NCI-H1092 (cell line): ENCODE results near the gene ELAVL3.
"Not testable (repeated sequence)": the region's sequence is repeated elsewhere in the genome, so short reads cannot be mapped to it uniquely, and the experiment has no call there.

ENCODE experiments used
- DNase-seq: peaks from one replicate; lab custom pipeline; 2025; lab: John Stamatoyannopoulos, UW

Gene ELAVL3

DNA sequence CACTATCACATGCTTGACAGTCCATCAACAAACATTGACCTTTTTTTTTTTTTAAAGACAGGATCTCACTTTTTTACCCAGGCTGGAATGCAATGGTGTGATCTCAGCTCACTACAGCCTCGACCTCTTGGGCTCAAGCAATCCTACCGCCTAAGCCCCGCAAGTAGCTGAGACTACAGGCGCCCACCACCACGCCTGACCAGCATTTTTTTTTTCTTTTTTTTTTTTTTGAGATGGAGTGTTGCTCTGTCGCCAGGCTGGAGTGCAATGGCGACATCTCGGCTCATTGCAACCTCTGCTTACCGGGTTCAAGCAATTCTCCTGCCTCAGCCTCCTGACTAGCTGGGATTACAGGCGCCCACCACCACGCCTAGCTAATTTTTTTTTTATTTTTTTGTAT lies 21.9 kb downstream of the ELAVL3 start:
- DNase-seq = not testable (repeated sequence)

DNA sequence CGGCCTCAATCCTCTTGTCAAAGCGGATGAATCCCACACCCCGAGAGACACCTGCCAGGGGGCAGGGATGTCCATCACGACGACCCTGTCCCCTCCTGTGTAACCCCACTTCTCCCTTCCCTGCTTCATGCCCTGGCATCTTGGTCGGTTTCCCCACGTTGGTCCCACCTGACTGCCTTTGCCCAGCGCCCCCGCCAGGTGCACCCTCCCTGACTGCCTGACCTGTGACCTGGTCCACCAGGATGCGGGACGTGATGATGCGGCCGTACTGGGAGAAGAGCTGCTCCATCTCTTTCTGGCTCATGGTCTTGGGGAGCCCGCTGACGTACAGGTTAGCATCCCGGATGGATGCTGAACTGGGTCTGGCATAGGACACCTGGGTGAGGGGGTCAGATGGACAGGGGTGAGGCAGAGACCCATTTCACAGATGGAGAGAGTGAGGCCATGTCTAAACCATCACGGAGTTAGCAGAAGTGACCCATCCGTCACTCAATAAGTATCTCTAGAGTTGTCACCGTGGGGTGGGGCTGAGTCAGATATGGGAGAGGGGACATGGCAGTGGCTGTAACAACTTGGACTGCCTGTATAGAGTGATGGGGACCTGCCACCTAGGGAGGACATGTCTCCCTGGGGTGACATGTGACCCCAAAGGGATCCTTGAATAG lies 22.5 kb downstream of the ELAVL3 start:
- DNase-seq = no peak

DNA sequence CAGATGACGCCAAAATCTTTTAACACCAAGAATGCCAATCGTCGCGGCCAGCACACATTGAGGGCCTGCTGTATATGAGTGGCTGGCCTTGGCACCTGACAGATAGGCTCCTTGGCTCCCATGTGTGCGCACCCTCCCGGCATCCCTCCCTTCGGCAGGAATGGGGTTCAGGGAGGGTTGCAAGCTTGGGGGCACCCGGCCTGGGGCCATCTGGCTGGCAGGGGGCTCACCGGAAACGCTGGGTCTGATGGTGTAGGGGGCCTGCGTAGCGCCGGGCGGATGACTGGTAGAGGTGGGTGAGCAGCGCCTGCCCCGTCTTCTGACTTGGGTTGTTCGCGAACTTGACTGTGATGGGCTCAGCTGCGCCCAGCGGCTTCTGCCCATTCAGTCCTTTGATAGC lies 23.0 kb downstream of the ELAVL3 start:
- DNase-seq = no peak

DNA sequence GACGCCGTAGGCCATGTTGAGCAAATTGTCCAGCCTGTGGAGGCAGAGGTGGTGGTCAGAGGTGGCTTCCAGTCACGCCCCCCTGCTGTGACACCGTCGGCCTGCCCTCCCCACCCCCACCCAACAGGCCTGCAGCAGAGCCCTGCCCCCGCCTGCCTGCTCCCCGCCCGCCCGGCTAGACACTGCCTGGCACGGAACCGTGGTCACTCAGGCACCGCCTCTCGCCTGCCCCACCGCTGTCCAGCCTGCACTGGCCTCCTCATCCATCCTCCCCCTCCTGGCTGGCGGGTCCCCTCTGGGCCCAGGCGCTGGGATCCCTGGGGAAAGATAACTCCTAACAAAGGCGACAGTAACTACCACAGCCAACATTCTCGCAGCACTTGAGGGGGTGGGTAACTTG lies 23.7 kb downstream of the ELAVL3 start:
- DNase-seq = no peak

DNA sequence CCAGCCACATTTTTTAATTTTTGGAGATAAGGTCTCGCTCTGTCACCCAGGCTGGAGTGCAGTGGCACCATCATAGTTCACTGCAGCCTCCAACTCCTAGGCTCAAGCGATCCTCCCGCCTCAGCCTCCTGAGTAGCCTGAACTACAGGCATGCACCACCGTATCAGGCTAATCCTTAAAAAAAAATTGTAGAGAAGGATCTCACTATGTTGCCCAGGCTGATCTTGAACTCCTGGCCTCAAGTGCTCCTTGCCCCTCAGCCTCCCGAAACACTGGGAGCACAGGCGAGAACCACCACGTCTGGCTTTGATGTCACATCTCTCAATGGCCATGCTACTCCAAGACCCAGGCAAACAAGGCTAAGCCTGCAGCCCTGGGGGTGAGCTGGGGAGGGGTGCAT lies 24.2 kb downstream of the ELAVL3 start:
- no peak for DNase-seq

DNA sequence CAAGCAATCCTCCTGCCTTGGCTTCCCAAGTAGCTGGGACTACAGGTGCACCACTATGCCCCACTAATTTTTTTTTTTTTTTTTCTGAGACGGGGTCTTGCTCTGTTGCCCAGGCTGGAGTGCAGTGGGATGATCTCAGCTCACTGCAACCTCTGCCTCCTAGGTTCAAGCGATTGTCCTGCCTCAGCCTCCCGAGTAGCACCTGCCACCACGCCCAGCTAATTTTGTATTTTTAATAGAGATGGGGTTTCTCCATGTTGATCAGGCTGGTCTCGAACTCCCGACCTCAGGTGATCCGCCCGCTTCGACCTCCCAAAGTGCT lies 25.7 kb downstream of the ELAVL3 start:
- DNase-seq = not testable (repeated sequence)

DNA sequence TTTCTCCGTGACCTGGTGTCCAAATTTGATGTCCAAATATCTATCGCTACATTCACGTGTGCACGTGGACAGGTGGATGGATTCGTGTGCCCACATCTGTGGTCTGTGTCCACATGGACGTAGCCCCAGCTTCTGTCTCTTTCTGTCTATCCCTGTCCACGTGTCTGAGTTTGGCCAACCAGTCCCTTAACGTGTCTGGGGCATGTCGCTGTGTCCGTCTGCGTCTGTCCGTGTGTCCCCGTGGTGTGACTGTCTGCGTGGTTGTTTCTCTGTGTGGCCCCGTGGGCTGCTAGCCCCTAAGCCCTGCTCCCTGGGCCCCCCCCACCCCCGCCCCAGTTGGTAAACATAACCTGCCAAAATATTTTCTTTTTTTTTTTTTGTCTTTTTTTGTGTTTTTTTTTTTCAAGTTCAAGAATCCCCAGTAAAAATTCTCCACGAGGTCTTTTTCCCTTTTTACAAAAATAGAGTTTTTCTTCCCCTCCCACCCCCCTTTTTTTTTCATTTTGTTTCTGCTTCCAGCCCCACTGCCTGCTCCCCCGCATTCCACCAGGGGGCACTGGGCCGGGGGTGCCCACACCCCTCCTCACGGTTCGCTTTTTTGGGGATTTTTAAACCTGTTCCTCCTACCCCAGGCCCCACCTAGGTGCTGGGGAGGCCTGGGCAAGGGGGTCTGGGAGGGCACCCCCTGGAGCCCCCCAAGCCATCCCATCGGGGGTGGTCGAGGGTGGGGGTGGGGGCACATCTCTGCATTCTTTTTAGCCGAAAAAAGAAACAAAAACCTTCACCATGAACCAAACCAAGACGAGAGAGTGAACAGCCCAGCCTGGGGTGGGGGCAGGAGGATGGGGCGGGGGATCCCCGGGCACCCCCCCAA lies 27.1 kb downstream of the ELAVL3 start:
- no peak for DNase-seq

DNA sequence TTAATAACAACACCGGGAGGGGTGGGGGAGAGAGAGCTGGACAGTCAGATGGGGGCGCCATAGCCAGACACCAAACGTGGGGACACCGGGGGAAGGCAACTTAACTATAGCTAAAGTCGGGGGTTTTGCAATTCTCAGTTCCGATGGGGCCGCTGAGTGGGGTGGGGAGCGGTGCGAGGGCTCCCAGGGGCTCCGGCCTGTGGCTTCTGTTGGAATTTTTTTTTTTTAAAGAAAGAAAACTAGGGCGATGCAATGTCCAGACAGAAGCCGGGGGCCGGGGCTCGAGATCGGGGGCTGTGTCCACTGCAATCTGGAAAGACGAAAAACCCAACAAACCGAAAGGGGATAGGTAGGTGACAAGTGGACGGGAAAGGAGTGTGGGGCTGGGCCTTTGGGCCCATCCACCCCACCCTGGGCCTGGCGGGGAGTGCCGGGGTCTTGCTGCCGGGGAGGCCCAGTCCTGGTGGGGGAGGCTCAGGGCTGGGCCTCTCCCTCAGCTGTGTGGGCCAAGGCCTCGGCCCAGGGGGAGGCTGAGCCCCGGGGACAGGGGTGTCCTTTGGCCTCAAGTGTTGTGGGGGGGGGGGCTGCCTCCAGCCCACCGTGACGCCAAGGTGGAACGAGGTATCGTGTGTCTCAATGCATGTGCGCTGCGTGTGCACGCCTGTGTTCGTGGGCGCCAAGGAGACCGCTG lies 28.1 kb downstream of the ELAVL3 start:
- no peak for DNase-seq

DNA sequence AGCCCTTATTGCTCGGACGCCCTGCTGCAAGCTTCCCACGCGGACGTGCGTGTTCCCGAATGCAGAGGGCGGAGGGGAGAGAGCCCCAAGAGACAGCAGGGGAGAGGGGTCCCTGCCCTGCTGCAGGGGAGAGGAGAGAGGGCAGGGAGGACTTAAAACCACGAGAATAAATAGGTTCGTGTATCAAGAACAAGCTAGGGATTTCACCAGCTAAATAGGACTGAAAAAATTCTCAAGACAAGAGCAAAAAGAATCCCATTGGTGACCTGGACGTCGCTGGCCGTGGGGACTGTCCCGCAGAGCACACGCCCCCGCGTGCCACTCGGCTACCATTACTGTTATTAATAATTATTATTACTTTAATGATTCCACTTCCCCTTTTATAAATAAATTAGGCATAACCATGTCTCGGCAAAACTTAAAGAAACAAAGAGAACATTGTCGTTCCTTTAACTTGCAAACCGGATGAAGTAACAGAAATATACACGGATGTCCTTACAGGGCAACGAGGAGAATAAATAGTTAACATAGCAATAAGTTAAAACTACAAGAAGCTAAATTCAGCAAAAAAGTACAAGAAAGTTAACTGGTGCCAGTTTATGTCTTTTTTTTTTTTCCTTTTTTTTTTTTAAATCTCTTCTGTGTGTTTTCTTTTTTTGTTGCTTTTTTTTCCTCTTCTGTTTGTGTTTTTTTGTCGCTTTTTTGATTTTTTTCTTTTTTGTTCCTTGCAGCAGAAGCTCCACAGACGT lies 28.8 kb downstream of the ELAVL3 start:
- no peak for DNase-seq

DNA sequence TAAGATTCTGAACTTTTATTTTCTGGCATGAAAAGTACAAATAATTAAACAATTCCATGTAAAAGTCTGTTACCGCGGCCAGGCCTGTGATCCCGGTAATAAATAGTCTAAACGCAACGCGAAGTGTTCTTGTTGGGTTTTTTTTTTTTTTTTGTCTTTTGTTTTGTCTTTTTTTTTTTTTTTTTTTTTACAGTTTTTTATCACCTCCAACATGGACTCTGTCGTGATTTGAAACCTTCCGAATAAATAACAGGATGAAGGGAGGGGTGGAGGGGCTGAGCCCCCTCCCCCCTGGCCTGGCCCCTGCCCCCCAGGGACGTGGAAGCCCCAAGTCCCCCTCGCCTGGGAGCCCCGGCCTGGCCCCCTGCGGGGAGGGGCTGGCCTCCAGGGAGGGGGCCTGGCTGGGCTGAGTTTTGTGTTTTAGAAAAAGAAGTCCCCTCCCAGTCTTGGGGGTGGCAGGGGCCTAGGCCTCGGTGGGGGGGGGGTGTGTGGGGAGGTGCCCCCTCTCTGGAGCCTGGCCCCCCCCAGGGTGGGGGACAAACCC lies 29.4 kb downstream of the ELAVL3 start:
- DNase-seq = no peak

DNA sequence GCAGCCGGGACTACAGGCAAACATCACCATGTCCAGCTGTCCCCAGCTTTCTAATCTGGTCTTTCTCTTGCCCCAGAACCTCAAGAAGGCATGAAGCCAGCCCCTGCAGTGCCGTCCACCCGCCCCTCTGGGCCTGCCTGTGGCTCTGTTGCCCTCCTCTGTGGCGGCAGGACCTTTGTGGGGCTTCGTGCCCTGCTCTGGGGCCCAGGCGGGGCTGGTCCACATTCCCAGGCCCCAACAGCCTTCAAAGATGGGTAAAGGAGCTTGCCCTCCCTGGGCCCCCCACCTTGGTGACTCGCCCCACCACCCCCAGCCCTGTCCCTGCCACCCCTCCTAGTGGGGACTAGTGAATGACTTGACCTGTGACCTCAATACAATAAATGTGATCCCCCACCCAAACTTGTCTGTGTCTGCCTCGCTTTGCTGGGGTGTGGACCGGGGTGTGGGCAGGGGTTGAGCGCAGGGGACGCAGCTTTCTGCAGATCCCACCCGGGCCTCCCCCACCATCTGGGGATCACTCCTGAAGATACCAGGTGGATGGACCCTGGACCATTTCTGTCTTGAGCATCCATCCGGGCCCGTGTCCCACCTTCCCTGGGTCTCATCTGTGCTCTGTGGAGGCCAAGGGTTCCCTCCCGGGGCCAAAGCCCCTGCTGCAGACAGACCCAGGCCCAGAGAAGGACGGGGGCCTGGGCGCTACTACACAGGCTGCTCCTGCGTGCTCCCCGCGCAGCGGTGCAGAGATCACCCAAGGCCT lies 30.1 kb downstream of the ELAVL3 start:
- no peak for DNase-seq

DNA sequence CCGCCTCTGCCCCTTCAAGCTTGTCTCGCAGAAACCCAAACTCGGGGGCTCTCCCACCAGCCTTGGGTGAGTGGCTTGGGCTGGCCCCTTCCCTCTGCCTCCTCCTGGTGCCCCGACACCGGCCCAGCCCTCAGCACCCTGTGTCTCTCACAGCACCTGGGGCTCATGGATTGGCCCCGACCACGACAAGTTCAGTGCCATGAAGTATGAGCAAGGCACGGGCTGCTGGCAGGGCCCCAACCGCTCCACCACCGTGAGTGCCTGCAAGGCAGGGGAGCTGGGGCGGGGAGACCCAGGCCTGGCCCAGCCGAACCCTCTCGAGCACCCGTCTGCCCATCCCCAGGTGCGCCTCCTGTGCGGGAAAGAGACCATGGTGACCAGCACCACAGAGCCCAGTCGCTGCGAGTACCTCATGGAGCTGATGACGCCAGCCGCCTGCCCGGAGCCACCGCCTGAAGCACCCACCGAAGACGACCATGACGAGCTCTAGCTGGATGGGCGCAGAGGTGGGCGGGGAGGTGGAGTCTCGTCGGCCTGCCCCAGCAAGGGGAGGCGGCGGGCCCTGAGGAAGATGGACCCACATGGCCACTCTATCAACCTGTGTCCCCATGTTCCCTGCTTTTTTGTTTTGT lies 31.8 kb downstream of the ELAVL3 start:
- DNase-seq = no peak

DNA sequence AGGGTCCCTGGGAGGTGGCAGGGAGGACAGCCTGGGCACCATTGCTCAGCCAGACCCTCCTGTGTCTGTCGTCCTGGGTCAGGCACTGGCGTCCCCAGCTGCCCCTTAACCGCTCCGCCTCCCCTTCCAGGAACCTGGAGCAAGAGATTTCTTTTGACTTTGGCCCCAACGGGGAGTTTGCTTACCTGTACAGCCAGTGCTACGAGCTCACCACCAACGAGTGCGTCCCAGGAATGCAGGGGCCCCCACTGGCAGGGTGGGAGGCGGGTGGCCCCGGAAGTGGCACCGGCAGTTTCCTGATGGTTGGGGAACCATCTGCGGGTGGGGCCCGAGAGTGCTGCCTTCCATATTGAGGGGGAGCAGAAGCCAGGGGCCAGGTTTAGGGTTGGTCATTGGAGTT lies 32.4 kb downstream of the ELAVL3 start:
- no peak for DNase-seq

DNA sequence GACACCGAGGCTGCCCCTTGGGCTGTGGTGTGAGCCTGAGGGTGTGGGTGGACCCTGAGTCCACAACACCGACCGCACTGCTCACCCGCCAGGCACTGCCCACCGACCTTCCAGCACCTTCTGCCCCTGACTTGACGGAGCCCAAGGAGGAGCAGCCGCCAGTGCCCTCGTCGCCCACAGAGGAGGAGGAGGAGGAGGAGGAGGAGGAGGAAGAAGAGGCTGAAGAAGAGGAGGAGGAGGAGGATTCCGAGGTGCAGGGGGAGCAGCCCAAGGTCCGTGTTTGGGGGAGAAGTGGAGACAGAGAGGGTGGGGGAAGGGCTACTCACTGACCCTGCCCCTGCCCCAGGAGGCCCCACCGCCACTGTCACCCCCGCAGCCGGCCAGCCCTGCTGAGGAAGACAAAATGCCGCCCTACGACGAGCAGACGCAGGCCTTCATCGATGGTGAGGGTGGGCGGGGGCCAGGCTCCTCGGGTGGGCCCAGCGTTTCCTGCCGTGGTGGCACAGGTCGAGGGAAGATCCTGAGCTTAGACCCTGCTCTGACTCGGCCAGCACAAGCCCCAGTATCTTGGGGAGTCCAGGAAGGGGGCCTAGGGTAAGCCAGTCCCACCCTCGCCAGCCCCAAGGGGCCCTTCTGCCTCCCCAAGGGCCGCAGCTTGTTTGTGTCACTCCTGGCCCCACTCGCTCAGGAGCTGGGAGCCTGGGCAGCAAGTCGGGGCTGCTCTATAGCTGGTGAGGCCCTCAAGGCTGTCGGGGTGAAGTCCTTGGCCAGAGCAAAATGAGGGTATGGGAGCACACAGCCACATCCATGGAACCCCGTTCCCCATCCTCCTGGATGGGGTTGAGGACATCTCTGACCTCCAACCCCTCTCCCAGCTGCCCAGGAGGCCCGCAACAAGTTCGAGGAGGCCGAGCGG lies 33.2 kb downstream of the ELAVL3 start:
- no peak for DNase-seq

DNA sequence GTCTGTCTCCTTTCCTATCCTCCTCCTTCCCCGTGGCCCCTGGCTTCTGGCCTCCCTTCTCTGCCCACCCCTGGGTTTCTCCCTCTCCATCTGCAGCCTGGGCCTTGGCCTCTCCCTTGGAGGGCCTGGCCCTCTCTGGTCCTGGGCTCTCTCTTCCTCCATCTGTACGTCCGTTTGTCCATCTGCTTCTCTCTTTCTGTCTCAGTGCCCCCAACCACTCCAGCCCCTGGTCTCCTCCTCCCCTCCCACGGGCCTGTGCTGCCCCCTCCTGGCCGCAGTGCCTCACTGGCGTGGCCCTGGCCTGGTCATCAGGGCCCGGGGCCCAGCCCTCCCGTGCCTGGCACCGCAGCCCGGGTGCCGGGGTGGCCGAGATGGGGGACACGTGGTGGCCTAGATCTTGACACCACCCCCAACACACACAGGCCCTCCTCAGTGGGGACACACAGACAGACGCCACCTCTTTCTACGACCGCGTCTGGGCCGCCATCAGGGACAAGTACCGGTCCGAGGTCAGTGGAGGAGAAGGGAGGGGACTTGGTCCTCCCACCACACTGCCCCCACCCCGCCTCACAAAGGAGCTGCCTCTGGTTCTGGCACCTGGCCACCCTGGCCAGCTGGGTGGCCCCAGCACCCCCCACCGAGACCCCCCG lies 34.1 kb downstream of the ELAVL3 start:
- peak; percentile 12 for DNase-seq

DNA sequence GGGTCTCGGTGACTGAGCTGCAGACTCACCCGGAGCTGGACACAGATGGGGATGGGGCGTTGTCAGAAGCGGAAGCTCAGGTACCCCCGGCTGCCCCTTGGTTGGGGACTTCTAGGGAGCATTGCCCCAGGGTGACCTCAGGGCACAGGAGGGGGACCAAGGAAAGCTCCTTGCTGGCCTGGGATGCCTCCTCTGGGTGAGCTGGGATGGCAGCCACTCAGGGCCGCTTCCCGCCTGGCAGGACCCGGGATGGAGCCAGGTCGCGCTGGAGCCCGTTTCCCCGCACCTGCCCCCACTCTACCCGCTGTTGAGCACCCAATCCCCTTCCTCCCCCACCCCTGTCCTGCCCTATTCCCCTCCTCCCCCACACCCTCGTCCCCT lies 34.6 kb downstream of the ELAVL3 start:
- no peak for DNase-seq

DNA sequence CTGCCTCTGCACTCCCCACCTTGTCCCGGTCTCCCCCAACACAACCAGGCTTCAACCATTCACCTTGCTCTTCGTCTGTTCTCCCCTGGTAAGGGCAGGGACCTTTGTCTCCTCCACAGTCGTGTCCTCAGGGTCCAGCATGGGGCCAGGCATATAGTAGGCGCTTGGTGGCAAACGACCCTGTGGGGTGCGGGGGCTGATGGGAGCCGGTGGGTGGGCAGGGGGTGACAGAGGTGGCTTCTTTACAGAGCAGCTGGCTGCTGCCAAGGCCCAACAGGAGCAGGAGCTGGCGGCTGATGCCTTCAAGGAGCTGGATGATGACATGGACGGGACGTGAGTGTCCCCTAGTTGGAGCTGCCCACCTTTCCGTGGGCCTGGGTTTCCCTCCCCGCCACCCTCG lies 35.7 kb downstream of the ELAVL3 start:
- no peak for DNase-seq

DNA sequence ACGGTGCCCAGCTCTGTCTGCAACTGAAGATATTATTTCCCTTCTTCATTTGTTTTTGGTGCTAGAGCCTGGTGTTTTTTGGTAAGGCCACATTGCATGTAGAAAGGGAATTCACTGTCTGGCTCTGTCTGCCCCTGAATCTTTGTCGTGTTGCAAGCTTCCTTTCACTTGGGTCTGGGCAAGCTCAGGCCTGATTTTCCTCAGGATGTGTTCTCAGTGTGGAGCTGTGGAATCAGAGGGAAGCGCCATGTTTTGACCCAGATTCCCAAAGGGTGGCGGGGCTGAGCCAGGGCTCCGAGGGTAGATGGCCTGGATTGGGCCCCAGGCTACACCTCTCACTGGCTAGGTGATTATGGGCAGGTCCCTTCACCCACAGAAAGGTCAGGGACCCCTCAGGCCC lies 36.8 kb downstream of the ELAVL3 start:
- DNase-seq = no peak

DNA sequence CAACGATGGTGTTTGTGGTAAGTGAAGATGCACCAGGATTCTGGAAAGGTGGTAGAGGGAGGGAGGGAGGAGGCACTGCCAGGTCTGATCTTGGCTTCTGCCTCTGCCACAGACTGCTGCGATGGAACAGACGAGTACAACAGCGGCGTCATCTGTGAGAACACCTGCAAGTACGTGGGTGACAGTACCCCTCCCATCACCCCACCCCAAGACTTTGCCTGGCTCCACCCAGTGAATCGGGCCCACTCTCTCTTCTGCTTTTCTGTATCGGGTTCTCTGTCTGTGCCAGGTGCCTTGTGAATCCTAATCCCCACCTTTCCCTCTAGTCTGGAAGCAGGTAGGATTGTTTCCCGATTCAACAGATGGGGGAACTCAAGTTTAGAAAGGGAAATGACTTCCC lies 42.9 kb downstream of the ELAVL3 start:
- no peak for DNase-seq
